Fibroblast of the aortic adventitia (primary cell): Measurements from ENCODE around the gene PEG3. TPM values are rescaled to one million over a fixed set of nuclear protein-coding genes. Genes with fewer than 3 reads are reported as not detected.
"Not testable (repeated sequence)": the region's sequence is repeated elsewhere in the genome, so short reads cannot be mapped to it uniquely, and the experiment has no call there.

Source experiments
- DNase-seq: peaks from one replicate; pipeline ENCODE4 v3.0.0-alpha.2; 2010; ENCODE audit warnings: low read depth
- H3K4me3 ChIP-seq: 2 replicates; pipeline ENCODE4 v1.5.1; 2011; ENCODE audit warnings: low read depth, mild to moderate bottlenecking, control low read depth, low read length, moderate library complexity
- total RNA-seq: library from RNA; depleted of rRNA; stranded (reverse); fragments of >200 nt; gene quantifications from 2 replicates; pipeline ENCODE4 v1.2.3, GENCODE V29; 2012; ENCODE audit warnings: low replicate concordance
- TF ChIP-seq, protein P1 (sequence below): IDR thresholded peaks from 2 replicates; pipeline ENCODE4 v1.5.1; 2011; ENCODE audit warnings: mild to moderate bottlenecking, low read length, control low read depth, inconsistent platforms; ENCODE audit not compliant: insufficient read depth

Gene PEG3
- total RNA-seq, 1 donor, result 0.18 TPM

DNA sequence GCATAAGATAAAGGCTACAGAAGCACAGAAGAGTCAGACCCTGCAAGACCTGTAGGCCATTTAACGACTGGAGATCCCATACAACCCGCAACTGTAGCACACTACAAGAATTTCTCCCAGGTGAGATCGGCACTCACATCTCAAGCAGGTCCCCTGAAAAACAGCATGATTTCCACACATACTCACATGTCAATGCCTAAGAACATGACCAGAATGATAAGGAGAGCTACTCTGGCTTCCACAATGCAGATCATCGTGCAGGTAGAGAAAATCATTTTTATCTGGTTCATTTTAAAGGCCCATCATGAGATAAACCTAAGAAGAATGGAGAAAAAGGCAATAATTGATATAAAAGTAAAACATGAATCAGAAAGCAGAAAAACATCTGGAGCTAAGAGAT is 17.5 kb upstream of the PEG3 start:
- no peak overlapping the region for H3K4me3 ChIP-seq
- TF ChIP-seq, protein P1, sequence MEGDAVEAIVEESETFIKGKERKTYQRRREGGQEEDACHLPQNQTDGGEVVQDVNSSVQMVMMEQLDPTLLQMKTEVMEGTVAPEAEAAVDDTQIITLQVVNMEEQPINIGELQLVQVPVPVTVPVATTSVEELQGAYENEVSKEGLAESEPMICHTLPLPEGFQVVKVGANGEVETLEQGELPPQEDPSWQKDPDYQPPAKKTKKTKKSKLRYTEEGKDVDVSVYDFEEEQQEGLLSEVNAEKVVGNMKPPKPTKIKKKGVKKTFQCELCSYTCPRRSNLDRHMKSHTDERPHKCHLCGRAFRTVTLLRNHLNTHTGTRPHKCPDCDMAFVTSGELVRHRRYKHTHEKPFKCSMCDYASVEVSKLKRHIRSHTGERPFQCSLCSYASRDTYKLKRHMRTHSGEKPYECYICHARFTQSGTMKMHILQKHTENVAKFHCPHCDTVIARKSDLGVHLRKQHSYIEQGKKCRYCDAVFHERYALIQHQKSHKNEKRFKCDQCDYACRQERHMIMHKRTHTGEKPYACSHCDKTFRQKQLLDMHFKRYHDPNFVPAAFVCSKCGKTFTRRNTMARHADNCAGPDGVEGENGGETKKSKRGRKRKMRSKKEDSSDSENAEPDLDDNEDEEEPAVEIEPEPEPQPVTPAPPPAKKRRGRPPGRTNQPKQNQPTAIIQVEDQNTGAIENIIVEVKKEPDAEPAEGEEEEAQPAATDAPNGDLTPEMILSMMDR, result no peak
- DNase-seq, result no peak

DNA sequence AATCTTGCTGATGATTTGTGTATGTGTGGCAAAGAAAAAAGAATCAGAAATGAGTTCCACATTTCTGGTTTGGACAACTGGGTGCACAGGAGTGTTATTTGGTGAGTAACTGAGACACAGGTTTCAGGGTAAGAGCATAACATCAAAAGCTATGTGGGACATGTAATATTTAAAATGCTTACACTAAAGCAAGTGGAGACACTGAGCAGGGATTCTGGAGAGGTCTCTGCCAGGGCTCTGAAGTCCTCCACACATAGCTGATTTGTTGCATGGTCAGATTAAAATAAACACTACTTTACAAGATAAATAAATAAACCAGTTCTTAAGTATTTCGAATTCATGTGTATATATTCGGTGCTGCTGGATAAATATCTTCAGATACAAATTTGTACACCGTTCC is 16.3 kb upstream of the PEG3 start:
- no peak overlapping the region for H3K4me3 ChIP-seq
- no peak for DNase-seq
- TF ChIP-seq, protein P1, result no peak

DNA sequence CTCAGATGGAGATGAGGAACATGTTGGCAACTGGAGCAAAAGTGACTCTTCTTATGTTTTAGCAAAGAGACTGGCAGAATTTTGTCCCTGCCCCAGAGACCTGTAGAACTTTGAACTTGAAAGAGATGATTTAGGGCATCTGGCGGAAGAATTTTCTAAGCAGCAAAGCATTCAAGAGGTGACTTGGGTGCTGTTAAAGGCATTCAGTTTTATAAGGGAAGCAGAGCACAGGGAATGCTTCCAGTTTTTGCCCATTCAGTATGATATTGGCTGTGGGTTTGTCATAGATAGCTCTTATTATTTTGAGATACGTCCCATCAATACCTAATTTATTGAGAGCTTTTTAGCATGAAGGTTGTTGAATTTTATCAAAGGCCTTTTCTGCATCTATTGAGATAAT is 11.8 kb upstream of the PEG3 start:
- not testable (repeated sequence) for H3K4me3 ChIP-seq, DNase-seq

DNA sequence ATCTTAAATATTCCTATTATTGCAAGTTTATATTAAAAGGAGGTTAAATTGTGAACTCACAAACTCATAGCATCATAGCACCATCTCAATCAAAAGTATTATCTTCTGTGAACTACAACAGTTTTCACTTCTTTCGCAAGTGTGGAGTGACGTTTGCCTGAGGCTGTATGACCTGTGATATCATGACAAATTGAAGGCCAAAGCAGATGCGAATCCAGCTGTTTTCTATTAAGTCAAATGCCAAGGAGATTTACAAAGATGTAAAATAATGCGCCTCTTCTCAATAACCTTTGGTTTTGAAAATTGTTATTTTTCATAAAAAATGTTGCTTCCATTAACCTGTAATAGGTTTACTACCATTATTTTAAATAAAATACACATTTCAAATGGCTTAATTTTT is 7.6 kb upstream of the PEG3 start:
- TF ChIP-seq, protein P1, result no peak
- no peak for DNase-seq
- no peak overlapping the region for H3K4me3 ChIP-seq

DNA sequence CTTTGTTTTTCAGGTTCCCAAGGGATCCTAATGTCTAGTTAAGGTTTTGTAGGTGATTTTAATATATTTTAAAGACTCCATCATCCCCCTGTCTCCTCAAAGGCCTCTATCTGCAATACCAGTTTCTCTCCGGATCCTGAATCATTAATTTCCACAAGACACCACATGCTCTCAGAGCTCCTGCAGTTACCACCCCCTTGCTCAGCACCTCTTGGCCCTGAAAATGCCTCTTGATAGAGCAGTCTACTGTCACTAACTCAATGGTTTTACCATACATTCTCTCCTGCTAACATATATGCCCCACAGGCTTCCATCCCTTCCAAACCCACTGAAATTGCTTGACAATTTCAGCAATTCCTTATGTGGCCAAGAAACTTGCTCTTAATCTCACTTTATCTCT is 1.9 kb upstream of the PEG3 start:
- no peak overlapping the region for H3K4me3 ChIP-seq
- no peak for DNase-seq
- TF ChIP-seq, protein P1, result no peak

DNA sequence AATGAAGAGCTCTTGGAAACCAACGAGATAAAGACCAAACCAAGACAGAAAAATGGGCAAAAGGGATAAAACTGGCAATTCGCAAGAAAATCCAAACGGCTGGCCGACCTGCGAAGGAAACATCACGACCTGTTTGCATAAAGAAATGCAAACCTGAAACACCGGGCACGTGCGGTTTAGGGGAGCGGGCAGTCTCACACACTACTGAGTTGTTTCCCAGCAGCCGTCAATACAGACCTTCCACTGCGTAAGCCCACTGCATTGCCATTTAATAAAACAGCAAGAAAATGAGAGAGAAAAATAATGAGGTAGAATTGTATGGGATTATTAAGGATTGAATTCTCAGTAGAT is 642 bp upstream of the PEG3 start:
- TF ChIP-seq, protein P1, result no peak
- DNase-seq, result no peak
- H3K4me3 ChIP-seq, result no peak overlapping the region

DNA sequence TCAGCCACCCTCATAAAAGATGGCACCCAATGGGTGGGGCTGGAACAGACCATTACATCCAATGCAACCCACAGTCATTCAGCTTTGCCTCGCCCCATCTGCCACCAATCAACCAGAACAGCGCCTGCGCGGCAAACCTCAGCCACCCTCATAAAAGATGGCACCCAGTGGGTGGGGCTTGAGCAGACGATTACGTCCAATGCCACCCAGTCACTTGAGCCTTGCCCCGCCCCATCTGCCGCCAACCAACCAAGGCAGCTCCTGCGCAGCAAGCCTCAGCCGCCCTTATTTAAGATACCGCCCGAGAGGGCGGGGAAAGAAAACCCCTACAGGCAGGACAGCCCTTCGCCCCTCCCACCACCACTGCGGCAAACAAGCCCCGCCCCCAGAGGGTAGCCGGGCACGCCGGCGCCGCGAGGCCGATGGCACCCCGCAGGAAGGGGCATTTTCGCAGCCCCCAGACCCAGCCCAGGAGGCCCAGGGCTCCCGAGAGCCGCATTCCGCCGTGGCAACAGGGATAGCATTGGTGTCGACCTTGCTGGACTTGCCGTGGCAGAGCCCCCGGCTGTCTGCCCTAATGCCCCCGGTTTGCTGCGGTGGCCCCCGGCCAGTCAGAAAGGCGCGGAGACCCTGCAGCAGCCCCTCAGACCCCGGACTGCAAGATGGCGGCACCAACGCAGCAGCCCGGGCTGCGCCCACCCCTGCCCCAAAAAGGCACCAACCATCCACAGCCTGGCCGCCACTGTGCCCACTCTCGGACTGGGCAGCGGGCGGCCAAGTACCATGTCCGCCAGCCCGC is 675 bp downstream of the PEG3 start:
- H3K4me3 ChIP-seq, result no peak overlapping the region
- DNase-seq, result no peak
- TF ChIP-seq, protein P1, result no peak
